Upper lobe of left lung (tissue), 4 donors: ENCODE data around the gene SLC6A3.

ENCODE experiments used
- EP300 ChIP-seq, 4 donors: sonication (generic); formaldehyde crosslinking; IDR thresholded peaks; one replicate each; pipeline ENCODE4 v1.5.1; 2017; ENCODE audit warnings: antibody characterized with exemption in 4 of 4, control low read depth in 2 of 4
- POLR2A ChIP-seq, 4 donors: fragments of 450-650 bp; IDR thresholded peaks; one replicate each; pipeline ENCODE4 v1.5.1; 2016 to 2017; ENCODE audit warnings: antibody characterized with exemption in 4 of 4, mild to moderate bottlenecking in 2 of 4
- POLR2AphosphoS5 ChIP-seq, 2 donors: sonication (generic); formaldehyde crosslinking; IDR thresholded peaks; one replicate each; pipeline ENCODE4 v1.5.1; 2017; ENCODE audit warnings: antibody characterized with exemption in 2 of 2
- TF ChIP-seq, protein P1 (sequence below), 6 experiments: fragments of 450-650 bp in 4 of 6; fragments of 200-600 bp in 2 of 6; sonication (generic) in 2 of 6; IDR thresholded peaks; one replicate each; pipeline ENCODE4 v1.5.1; 2016 to 2019; ENCODE audit warnings: antibody characterized with exemption in 6 of 6

DNA sequence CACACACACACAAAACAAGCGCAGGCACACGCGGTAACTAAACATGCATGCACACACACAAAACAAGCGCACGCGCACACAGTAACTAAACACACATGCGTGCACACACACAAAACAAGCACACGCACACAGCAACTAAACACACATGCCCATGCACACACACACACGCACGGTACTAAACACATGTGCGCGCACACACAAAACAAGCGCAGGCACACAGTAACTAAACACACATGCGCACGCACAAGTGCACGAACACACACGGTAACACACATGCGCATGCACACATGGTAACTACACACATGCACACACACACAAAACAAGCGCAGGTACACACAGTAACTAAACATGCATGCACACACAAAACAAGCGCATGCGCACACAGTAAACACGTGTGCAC lies 19.9 kb upstream of the SLC6A3 start:
- TF ChIP-seq, protein P1, sequence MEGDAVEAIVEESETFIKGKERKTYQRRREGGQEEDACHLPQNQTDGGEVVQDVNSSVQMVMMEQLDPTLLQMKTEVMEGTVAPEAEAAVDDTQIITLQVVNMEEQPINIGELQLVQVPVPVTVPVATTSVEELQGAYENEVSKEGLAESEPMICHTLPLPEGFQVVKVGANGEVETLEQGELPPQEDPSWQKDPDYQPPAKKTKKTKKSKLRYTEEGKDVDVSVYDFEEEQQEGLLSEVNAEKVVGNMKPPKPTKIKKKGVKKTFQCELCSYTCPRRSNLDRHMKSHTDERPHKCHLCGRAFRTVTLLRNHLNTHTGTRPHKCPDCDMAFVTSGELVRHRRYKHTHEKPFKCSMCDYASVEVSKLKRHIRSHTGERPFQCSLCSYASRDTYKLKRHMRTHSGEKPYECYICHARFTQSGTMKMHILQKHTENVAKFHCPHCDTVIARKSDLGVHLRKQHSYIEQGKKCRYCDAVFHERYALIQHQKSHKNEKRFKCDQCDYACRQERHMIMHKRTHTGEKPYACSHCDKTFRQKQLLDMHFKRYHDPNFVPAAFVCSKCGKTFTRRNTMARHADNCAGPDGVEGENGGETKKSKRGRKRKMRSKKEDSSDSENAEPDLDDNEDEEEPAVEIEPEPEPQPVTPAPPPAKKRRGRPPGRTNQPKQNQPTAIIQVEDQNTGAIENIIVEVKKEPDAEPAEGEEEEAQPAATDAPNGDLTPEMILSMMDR (IDR thresholded peaks at IDR 0.05): no peak
- TF ChIP-seq POLR2AphosphoS5 (IDR thresholded peaks at IDR 0.05) (no peak), EP300 (IDR thresholded peaks at IDR 0.05) (no peak), POLR2A (IDR thresholded peaks at IDR 0.05) (no peak)
